Amygdala (tissue), 56 donors: Measurements from ENCODE around the gene RCAN2.

Experiments
- DNase-seq, 56 donors: peaks; one replicate each; lab custom pipeline; 2025; lab: John Stamatoyannopoulos, UW

The RCAN2 gene

GRCh38 chr6:46234156-46234556, 257.1 kb downstream of the RCAN2 start:
- DNase-seq, result no peak

GRCh38 chr6:46233129-46233528, 258.1 kb downstream of the RCAN2 start:
- DNase-seq, result no peak

DNA sequence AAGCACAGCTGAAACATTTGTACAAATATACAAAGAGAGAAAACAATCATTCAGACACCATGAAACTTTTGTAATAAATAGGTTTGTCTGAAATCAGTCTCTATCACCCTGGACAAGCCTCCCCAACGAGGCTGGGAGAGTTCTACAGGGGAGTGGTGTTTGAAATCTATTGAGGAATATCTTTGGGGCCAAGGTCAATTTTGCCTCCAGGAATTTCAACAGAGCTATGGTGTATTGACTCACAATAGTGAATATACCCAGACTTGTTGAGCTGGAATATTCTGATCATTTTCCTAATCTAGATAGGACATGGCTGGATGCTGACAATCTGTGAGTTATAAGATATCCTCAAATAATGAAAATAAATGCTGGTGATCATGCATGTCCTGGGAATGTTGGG, 269.0 kb downstream of the RCAN2 start:
- no peak for DNase-seq

DNA sequence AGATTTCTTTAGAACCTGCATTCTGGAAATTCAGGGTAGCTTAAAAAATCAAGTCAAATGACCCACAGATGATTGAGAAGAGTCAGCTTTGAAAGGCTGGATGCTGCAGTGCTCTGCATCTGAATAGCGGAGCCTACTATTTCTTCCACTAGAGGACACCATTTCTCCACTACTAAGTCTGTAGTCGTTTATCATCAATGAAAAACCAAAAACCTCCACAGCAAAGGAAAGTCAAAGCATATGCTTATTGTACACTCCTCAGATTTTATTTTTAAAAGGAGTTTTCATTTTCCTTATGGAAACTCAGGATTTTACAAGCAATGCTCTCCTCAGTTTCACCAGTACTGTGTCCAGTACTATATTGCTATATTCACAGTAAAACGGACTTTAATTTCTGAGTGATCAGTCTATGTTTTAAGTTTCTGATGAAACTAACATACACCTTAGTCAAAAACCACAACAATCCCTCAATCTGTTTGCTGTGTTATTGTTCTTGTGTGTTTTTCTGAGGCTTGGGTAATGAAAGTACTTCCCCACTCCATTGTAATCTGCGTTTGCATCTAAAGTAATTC, 269.9 kb downstream of the RCAN2 start:
- peak in 6 of 56 donors; percentile 6 to 67 (median 10) for DNase-seq

- no peak for DNase-seq
These were observed 270.7 kb downstream of the RCAN2 start for GRCh38 chr6:46220352-46221221.

DNA sequence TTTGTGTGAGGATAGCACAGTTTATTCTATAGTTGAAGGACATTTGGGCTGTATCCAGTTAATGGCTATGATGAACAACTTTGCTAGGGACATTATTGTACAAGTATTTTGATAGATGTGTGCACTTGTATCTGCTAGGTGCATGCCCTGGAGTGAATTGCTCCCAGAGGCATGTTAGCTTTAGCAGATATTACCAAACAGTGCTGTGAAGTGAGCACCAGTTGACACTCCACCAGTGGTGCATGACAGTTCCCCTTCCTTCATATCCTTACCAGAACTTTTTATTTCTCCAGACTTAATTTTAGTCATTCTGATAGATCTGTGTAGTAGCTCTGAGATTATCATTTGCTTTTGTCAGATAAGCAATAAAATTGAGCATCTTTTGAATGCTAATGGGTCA, 271.6 kb downstream of the RCAN2 start:
- no peak for DNase-seq

DNA sequence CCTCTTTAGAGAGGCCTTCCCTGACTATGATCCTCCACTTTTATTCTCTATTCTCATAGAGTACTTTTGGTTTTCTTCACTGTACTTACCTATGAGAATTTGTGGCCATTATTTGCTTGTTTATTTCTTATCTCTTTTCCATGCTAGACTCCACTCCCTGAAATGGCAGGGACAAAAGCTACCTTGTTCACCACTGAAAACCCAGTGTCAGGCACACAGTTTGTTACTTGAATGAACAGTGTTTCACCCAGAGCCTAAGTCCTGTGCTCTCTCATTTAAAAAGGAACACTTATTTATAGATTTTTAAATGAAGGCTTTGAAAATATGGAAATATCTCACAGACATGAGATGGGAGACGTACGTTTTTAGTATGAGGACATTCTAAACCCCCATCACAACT, 272.8 kb downstream of the RCAN2 start:
- no peak for DNase-seq

DNA sequence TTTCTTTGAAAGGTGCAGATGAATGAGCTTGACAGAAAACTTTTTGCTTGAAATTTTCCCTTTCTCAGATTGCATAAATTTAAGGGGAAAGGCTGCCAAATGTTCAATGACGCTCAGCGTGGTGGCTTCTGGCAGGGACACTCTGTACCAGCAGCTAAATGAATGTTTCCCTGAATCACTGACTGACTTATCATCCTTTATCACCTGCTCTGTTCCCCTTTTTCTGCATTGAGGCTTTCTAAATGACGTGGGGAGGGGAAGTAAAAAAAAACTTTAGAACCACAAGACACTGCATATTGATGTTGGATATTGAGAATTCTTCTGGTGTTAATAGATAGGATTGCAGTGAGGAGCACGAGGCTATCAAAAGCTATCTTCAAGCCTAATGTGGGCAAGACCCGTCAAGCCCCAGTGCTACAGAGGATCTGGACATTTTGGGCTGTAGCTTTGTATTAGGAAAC, 273.5 kb downstream of the RCAN2 start:
- peak in 23 of 56 donors; percentile 4 to 60 (median 18) for DNase-seq

DNA sequence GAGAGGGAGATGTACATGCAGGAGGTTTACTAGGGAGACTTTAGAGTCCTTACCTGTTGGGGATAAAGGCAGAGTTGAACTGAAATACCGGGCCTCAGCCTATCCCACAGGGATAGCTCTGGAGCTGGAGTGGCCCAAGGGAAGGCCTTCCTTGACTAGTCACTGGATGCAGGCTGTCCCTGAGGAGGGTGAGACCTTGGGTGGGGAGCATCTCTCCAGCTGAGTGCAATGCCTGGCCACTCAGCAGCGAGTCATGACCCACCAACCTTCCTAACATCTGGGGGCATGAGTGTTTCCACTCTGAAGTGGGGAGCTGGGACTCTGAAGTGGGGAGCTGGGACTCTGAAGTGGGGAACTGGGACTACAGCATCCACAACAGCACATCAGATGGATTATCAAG, 274.4 kb downstream of the RCAN2 start:
- DNase-seq, result no peak

GRCh38 chr6:46215777-46216176, 275.5 kb downstream of the RCAN2 start:
- no peak for DNase-seq

DNA sequence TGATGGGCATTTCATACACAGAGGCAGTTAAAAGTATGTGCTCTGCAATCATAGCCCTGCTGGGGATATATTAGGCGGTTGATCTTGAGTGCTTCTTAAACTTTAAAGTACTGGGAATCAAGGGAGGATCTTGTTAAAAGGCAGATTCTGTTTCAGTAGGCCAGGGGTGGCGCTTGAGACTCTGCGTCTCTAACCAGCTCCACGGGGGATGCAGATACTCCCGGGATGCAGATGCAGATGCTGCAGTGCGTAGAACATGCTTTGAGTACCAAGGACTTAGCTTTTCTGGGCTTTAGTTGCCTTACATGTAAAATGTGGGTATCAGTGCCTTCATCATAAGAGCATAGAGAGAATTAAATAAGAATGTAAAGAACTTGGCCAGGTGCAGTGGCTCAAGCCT, 276.0 kb downstream of the RCAN2 start:
- DNase-seq, result no peak

DNA sequence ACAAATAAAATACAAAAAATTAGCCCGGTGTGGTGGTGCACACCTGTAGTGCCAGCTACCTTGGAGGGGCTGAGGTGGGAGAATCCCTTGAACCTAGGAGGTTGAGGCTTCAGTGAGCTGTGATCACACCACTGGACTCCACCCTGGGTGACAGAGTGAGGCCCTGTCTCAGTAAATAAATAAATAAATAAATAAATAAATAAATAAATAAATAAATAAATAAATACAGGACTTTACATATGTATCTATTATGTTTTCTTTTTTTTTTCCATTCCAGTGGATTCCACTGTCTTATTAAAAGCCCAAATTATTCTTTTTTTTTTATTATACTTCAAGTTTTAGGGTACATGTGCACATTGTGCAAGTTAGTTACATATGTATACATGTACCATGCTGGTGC, 279.3 kb downstream of the RCAN2 start:
- DNase-seq, result no peak

GRCh38 chr6:46210294-46210693, 281.0 kb downstream of the RCAN2 start:
- DNase-seq, result no peak

DNA sequence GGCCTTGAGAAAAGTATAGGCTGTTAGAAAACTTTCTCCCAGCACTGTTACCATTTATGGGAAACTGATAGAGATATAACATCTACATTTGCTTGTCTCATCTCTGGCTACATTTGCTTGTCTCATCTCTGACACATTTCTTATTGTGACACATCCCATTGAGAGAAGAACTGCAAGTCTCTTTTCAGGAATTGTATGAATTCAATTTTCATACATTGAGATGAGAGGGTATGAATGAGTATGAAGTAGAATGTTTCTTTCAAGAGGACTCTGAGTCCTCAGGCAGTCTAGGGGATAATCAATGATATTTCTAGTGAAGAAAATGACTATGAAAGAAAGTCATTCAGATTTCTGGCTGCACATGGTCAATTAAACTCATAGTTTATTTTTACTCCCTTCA, 282.9 kb downstream of the RCAN2 start:
- no peak for DNase-seq

DNA sequence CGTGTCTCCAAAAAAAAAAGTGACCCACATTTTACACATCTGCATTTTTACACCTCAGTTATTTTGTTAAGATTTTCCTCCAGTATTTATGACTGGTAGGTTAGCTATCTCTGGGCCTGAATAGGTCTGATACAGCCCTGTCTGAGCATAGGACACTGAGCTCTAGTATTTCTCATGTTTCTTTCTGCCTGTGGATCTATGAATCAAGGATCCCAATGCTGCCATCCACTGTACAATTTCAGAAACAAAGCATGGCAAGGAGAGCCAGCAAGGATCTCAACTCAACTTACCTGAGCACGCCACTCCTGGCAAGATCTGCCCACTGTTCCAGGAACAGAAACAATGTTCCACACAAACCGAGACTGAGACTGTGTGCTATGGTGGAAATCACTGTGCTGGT, 284.1 kb downstream of the RCAN2 start:
- no peak for DNase-seq

DNA sequence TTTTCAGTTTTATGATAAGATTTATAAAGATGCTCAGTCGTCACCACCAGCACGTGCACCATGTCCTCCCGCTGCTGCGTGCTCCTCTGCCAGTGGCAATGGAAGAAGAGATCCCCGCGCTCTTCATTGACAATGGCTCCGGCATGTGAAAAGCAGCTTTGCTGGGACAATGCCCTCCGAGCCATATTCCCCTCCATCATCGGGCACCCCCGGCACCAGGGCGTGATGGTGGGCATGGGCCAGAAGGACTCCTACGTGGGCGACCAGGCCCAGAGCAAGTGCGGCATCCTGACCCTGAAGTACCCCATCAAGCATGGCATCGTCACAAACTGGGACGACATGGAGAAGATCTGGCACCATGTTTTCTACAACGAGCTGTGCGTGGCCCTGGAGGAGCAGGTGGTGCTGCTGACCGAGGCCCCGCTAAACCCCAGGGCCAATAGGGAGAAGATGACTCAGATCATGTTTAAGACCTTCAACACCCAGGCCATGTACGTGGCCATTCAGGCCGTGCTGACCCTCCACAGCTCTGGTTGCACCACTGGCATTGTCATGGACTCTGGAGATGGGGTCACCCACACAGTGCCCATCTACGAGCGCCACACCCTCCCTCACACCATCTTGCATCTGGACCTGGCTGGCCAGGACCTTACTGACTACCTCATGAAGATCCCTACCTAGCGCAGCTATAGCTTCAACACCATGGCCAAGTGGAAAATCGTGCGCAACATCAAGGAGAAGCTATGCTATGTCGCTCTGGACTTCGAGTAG, 286.2 kb downstream of the RCAN2 start:
- no peak for DNase-seq

GRCh38 chr6:46203391-46204177, 287.7 kb downstream of the RCAN2 start:
- DNase-seq, result peak in 1 of 56 donors; percentile 4

DNA sequence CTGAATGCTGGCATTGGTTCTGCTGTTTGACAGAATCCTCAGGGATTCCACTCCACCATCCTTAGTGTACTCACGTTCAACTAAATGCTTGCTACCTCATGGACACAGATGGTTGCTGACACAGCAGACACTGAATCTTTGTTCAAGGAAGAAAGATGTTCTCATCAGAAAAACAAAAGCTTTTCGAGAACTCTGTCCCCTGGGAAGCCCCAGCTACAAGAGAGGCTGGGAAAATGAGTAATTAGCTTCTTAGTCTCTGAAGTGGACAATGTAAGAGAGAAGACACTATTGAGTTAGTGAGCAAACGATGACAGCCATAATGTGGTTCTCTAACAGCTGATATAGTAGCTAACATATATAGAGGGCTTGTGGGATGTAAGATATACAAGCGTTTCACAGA, 289.5 kb downstream of the RCAN2 start:
- no peak for DNase-seq

DNA sequence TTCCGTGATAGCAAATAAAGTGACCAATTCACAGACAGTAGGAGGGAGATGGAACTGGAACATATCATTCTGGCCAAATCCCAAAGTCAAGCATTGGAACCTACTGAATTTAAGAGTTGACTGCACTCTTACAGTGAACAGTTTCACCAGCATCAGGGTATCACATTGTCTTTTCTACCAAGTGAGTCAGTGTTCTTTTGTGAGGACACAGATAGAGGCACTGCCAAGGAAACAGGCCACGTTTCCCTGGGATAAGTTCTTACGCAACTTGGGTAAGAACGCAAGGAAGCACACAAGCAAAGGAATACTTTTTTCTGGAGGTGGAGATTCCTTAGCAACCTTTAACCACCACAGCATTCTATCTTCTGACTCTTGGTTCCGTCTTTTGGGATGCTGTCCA, 291.9 kb downstream of the RCAN2 start:
- no peak for DNase-seq

GRCh38 chr6:46191961-46192360, 299.3 kb downstream of the RCAN2 start:
- DNase-seq, result no peak

DNA sequence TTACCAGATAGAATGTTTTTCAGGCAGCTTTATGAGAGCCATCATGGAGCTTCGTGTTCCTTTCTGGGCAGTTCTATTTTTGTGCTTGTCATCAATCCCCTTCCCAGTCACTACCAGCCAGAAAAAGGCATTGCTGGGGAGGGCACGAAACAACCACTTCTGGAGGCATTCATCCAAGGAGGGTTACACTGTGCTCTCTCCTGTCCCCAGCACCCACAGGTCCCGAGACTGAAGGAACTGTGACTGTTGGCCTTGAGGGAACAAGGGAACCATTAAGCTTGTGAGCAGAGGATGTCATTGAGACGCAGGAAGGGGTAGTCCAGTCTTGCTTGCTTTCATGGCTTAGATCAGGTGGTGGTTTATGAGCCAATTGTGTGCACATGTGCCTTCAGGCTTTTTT, 300.4 kb downstream of the RCAN2 start:
- no peak for DNase-seq
